ENCODE results near the gene POLK. TPM values are rescaled to one million over a fixed set of nuclear protein-coding genes. Genes with fewer than 3 reads are reported as not detected.
"Not testable (repeated sequence)": the region's sequence is repeated elsewhere in the genome, so short reads cannot be mapped to it uniquely, and the experiment has no call there.

The POLK gene
- total and polyA plus RNA-seq, 2 experiments from 2014 or later: 22.2 to 25.7 TPM

DNA sequence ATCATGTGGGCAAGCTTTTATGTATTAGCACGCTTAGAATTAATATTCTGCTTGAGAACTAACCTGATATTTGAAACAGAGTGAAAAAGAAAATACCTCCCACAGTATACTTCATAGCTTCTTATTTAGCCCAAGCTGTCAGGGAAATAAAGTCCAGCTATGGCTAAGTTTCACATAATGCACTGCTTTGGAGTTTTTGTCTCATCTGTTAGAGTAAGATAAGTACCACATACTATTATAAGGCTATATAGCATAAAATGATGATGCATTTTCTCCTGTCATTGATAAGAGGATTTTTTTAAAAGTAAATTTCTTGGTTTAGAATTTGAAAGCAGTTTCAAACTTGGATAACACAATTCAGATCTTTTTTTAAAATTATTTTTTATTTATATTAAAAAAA lies 97.2 kb downstream of the POLK start:
- DNase-seq: no peak
- H3K79me2 ChIP-seq (ENCODE audit: insufficient read depth): no peaks in the 10 kb centered on the region
- no peaks in the 10 kb centered on the region for H4K20me1 ChIP-seq (ENCODE audit: insufficient read depth)
- H3K9ac ChIP-seq: no peak overlapping the region
- 93 to 96% methylated on average over 1 of the region's 1 CpG for WGBS, 2 experiments (ENCODE audit: low coverage in 1 of 2, low lambda C conversion rate in 2 of 2, missing lambda C conversion rate in 2 of 2)
- H3K36me3 ChIP-seq (ENCODE audit: low read depth): no peaks in the 10 kb centered on the region
- no peaks in the 10 kb centered on the region for H3K9me3 ChIP-seq (ENCODE audit: low read depth)
- H3K27me3 ChIP-seq (replicated peaks; ENCODE audit: insufficient read depth): no peaks in the 10 kb centered on the region
- no peaks in the 10 kb centered on the region for H3K4me1 ChIP-seq (ENCODE audit: insufficient read depth)
- TF ChIP-seq EZH2phosphoT487 (IDR thresholded peaks at IDR 0.05; ENCODE audit: insufficient read depth, low read depth): no peak
- no peak for TF ChIP-seq EZH2 (IDR thresholded peaks at IDR 0.05; ENCODE audit: insufficient read depth, poor library complexity, severe bottlenecking)
- 0 out of 2 replicates have a peak, but pooled peaks cover 14% of the 10 kb centered on the region for H3F3A ChIP-seq (ENCODE audit: insufficient read depth)
- H3K27ac ChIP-seq: no peak overlapping the region
- H3K4me2 ChIP-seq (ENCODE audit: unreplicated experiment): no peak overlapping the region
- no peaks in the 10 kb centered on the region for H3K9me2 ChIP-seq (ENCODE audit: insufficient read depth)
- no peak overlapping the region for H3K4me3 ChIP-seq
- in situ Hi-C loops (cut with MboI): no loop called here
- no peak overlapping the region for H2AFZ ChIP-seq

DNA sequence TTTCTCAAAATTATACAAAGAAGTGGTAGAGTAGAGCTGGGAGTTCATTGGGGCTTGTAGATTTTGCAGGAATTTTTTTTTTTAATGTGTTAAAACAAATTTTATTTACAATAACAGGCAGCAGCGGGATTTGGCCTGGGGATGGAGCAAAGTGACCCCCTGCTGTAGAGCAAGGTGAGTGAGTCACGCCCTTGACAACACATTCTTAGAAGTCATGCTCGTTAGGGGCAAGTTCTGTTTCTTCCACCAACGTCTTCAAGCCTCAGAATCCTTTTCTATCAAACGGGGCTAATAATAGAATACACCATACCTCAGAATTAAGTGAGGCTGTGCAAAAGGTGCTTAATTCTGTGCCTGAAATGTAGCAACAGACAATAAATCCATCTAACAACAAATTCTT lies 98.5 kb downstream of the POLK start:
- H4K20me1 ChIP-seq (ENCODE audit: insufficient read depth): no peaks in the 10 kb centered on the region
- H2AFZ ChIP-seq: no peak overlapping the region
- no peaks in the 10 kb centered on the region for H3K9me2 ChIP-seq (ENCODE audit: insufficient read depth)
- 88 to 90% methylated on average over 5 of the region's 5 CpGs for WGBS, 2 experiments (ENCODE audit: low coverage in 1 of 2, low lambda C conversion rate in 2 of 2, missing lambda C conversion rate in 2 of 2)
- no peaks in the 10 kb centered on the region for H3K27me3 ChIP-seq (replicated peaks; ENCODE audit: insufficient read depth)
- H3K4me3 ChIP-seq: no peak overlapping the region
- H3K27ac ChIP-seq: no peak overlapping the region
- no peak overlapping the region for H3K4me2 ChIP-seq (ENCODE audit: unreplicated experiment)
- no peaks in the 10 kb centered on the region for H3K4me1 ChIP-seq (ENCODE audit: insufficient read depth)
- H3F3A ChIP-seq (ENCODE audit: insufficient read depth): 0 out of 2 replicates have a peak, but pooled peaks cover 14% of the 10 kb centered on the region
- H3K9ac ChIP-seq: no peak overlapping the region
- no peak for DNase-seq
- TF ChIP-seq EZH2 (IDR thresholded peaks at IDR 0.05; ENCODE audit: insufficient read depth, poor library complexity, severe bottlenecking) (no peak), EZH2phosphoT487 (IDR thresholded peaks at IDR 0.05; ENCODE audit: insufficient read depth, low read depth) (no peak)
- H3K79me2 ChIP-seq (ENCODE audit: insufficient read depth): no peaks in the 10 kb centered on the region
- in situ Hi-C loops (cut with MboI): no loop called here
- H3K9me3 ChIP-seq (ENCODE audit: low read depth): no peaks in the 10 kb centered on the region
- no peaks in the 10 kb centered on the region for H3K36me3 ChIP-seq (ENCODE audit: low read depth)

DNA sequence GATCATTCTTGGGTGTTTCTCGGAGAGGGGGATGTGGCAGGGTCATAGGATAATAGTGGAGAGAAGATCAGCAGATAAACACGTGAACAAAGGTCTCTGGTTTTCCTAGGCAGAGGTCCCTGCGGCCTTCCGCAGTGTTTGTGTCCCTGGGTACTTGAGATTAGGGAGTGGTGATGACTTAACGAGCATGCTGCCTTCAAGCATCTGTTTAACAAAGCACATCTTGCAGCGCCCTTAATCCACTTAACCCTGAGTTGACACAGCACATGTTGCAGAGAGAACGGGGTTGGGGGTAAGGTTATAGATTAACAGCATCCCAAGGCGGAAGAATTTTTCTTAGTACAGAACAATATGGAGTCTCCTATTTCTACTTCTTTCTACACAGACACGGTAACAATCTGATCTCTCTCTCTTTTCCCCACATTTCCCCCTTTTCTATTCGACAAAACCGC lies 99.2 kb downstream of the POLK start:
- peak; percentile 4 for DNase-seq
- H3K36me3 ChIP-seq (ENCODE audit: low read depth); H3K9me2 ChIP-seq (ENCODE audit: insufficient read depth); H3K9me3 ChIP-seq (ENCODE audit: low read depth); H4K20me1 ChIP-seq (ENCODE audit: insufficient read depth); H3K27ac ChIP-seq; H3K4me1 ChIP-seq (ENCODE audit: insufficient read depth); H3K79me2 ChIP-seq (ENCODE audit: insufficient read depth); in situ Hi-C loops (cut with MboI); H3K27me3 ChIP-seq (replicated peaks; ENCODE audit: insufficient read depth): not testable (repeated sequence)
- 13 to 17% methylated on average over 11 of the region's 11 CpGs for WGBS, 2 experiments (ENCODE audit: low coverage in 1 of 2, low lambda C conversion rate in 2 of 2, missing lambda C conversion rate in 2 of 2)
- H3K4me3 ChIP-seq: peak overlapping the region; percentile 74
- peak overlapping the region; percentile 70 for H3K9ac ChIP-seq
- peak overlapping the region; percentile 80 for H2AFZ ChIP-seq
- H3K4me2 ChIP-seq (ENCODE audit: unreplicated experiment): peak overlapping the region; percentile 68
- 0 out of 2 replicates have a peak, but pooled peaks cover 14% of the 10 kb centered on the region for H3F3A ChIP-seq (ENCODE audit: insufficient read depth)

DNA sequence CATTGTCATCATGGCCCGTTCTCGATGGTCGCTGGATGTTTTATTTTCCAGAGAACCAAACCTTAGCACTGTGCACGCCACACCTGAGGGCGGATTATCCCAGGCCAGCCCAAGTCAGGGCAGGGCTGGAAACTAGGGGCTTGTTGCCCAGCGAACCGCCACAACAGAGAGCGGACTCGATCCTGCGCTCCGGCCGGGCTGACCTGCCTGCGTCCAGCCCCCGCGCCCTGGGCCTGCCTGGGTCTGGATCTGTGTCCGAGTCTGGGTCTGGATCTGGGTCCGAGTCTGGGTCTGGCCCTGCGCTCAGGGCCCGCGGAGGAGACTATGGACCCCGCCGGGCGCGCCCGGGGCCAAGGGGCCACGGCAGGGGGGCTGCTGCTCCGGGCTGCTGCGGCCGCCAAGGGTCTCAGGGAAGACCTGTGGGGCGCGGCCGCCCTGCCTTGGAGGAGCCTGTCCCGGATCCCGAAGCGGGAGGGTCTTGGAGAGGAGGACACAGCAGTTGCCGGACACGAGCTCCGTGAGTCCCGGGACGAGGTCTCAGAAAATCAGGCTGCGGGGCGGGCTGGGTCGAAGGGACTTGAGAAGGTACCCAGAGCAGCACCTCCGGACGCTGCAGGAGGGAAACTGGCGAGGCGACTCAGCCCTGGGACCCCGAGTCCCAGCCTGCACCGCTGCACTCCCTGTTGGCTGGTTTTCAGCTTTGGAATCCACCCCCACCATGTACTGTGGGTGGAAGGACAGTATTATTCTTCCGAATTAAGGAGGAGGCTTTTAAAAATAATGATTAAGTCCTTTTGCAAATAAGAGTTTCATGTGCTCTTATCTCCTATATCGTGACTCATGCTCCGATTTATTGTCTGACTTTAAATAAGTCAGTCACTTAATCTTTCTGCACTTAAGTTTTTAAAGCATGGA lies 99.9 kb downstream of the POLK start, which contains the start of gene ANKDD1B:
Gene ANKDD1B, plus strand, starts transcription at position 143 of the 915 bp plus-strand sequence. Its CDS starts 182 bp downstream, at position 325.
- 2% methylated on average over 34 to 49 of the region's 52 CpGs for WGBS, 2 experiments (ENCODE audit: low coverage in 1 of 2, low lambda C conversion rate in 2 of 2, missing lambda C conversion rate in 2 of 2)
- Histone ChIP-seq H3K4me1 (ENCODE audit: insufficient read depth) (no peaks in the 10 kb centered on the region), H4K20me1 (ENCODE audit: insufficient read depth) (no peaks in the 10 kb centered on the region), H3F3A (ENCODE audit: insufficient read depth) (0 out of 2 replicates have a peak, but pooled peaks cover 14% of the 10 kb centered on the region), H3K9me3 (ENCODE audit: low read depth) (no peaks in the 10 kb centered on the region), H3K27ac (no peak within 1 kb of the TSS), H3K4me3 (peak within 1 kb of the TSS; percentile 74), H3K9ac (peak within 1 kb of the TSS; percentile 70), H3K4me2 (ENCODE audit: unreplicated experiment) (peak within 1 kb of the TSS; percentile 68), H3K27me3 (replicated peaks; ENCODE audit: insufficient read depth) (no peaks in the 10 kb centered on the region), H3K36me3 (ENCODE audit: low read depth) (no peaks in the 10 kb centered on the region), H3K79me2 (ENCODE audit: insufficient read depth) (no peaks in the 10 kb centered on the region), H2AFZ (peak within 1 kb of the TSS; percentile 80), H3K9me2 (ENCODE audit: insufficient read depth) (no peaks in the 10 kb centered on the region)
- in situ Hi-C loops (cut with MboI): no loop called here
- peak; percentile 59 for DNase-seq
- no peak for TF ChIP-seq EZH2 (IDR thresholded peaks at IDR 0.05; ENCODE audit: insufficient read depth, poor library complexity, severe bottlenecking)
- no peak for TF ChIP-seq EZH2phosphoT487 (IDR thresholded peaks at IDR 0.05; ENCODE audit: insufficient read depth, low read depth)
